Activated CD4-positive, alpha-beta T cell treated with anti-CD3 and anti-CD28 coated beads for 36 hours (primary cell): ENCODE results near the gene HCFC1. TPM values are rescaled to one million over a fixed set of nuclear protein-coding genes. Genes with fewer than 3 reads are reported as not detected.

ENCODE experiments used
- ATAC-seq: fragments of 200-7000 bp; cut with Tn5 transposase; one replicate; pipeline ENCODE4 v1.10.0; 2021; ENCODE audit warnings: mild to moderate bottlenecking, moderate library complexity
- CTCF ChIA-PET: fragments of 350-600 bp; sonication (Branson Sonifier 250); formaldehyde crosslinking; loops from one replicate; lab custom pipeline; 2021; ENCODE audit warnings: antibody characterized with exemption; lab: Charles Lee
- POLR2A ChIA-PET: fragments of 350-600 bp; sonication (Branson Sonifier 250); formaldehyde crosslinking; loops from one replicate; lab custom pipeline; 2021; ENCODE audit warnings: antibody characterized with exemption, inconsistent platforms; lab: Charles Lee
- DNase-seq: peaks from one replicate; pipeline ENCODE4 v3.0.0-alpha.2; 2020
- H3K27ac Mint-ChIP-seq: one replicate; pipeline ENCODE4 v1.8.0; 2021; ENCODE audit warnings: mixed read lengths
- H3K27me3 Mint-ChIP-seq: one replicate; pipeline ENCODE4 v1.8.0; 2021; ENCODE audit warnings: mixed read lengths
- H3K36me3 Mint-ChIP-seq: one replicate; pipeline ENCODE4 v1.8.0; 2021; ENCODE audit warnings: low read depth, mixed read lengths
- H3K4me1 Mint-ChIP-seq: one replicate; pipeline ENCODE4 v1.8.0; 2021; ENCODE audit warnings: mixed read lengths
- H3K4me3 Mint-ChIP-seq: one replicate; pipeline ENCODE4 v1.8.0; 2021; ENCODE audit warnings: mild to moderate bottlenecking, moderate library complexity, mixed read lengths
- H3K9me3 Mint-ChIP-seq: one replicate; pipeline ENCODE4 v1.8.0; 2021; ENCODE audit warnings: low read depth, mixed read lengths
- intact Hi-C, 2 experiments: fragments of 100-400 bp; cut with DNase I in 1 of 2; cut with micrococcal nuclease in 1 of 2; formaldehyde crosslinking; loops; one replicate each; pipeline versions ENCODE4 v1.14.2 to v1.15.1; 2022 to 2024; cut with DNase I, micrococcal nuclease
- total RNA-seq, 2 experiments: library from RNA; stranded (reverse); gene quantifications; one replicate each; pipeline ENCODE4 v1.2.3, GENCODE V29; 2021

The HCFC1 gene
- total RNA-seq, 2 experiments from 2014 or later: 99.5 to 147 TPM

GRCh38 chrX:153909024-153909979 lies 62.3 kb downstream of the HCFC1 start:
- peak; percentile 24 for ATAC-seq
- H3K9me3 Mint-ChIP-seq: no peaks in the 10 kb centered on the region

GRCh38 chrX:153908219-153908860 lies 63.3 kb downstream of the HCFC1 start:
- no peak for ATAC-seq
- H3K4me3 Mint-ChIP-seq: no peak overlapping the region
- H3K9me3 Mint-ChIP-seq: no peaks in the 10 kb centered on the region
- CTCF ChIA-PET: interaction anchor here (0.7 kb wide), 1 partner anchor 164 kb away, joined by 3 read pairs; no protein-coding TSS in a partner anchor
- POLR2A ChIA-PET: no interaction called here
- intact Hi-C loops: no loop called here
- H3K27ac Mint-ChIP-seq: no peak overlapping the region
- DNase-seq: no peak
- peaks cover 2% of the 10 kb centered on the region for H3K36me3 Mint-ChIP-seq
- H3K4me1 Mint-ChIP-seq: peaks cover 20% of the 10 kb centered on the region
- H3K27me3 Mint-ChIP-seq: no peaks in the 10 kb centered on the region

More at GRCh38 chrX:153909024-153909979, 62.3 kb downstream of the HCFC1 start:
- no peak for DNase-seq
- no peak overlapping the region for H3K27ac Mint-ChIP-seq
- peaks cover 5% of the 10 kb centered on the region for H3K36me3 Mint-ChIP-seq
- H3K4me3 Mint-ChIP-seq: no peak overlapping the region
- no peaks in the 10 kb centered on the region for H3K27me3 Mint-ChIP-seq
- H3K4me1 Mint-ChIP-seq: peaks cover 11% of the 10 kb centered on the region
- CTCF ChIA-PET: no interaction called here
- intact Hi-C loops: no loop called here
- POLR2A ChIA-PET: no interaction called here

GRCh38 chrX:153907456-153907855 lies 64.2 kb downstream of the HCFC1 start:
- H3K27me3 Mint-ChIP-seq: no peaks in the 10 kb centered on the region
- intact Hi-C loops: no loop called here
- H3K27ac Mint-ChIP-seq: no peak overlapping the region
- peaks cover 2% of the 10 kb centered on the region for H3K36me3 Mint-ChIP-seq
- CTCF ChIA-PET: interaction anchor here (0.7 kb wide), 1 partner anchor 163 kb away, joined by 3 read pairs; no protein-coding TSS in a partner anchor
- POLR2A ChIA-PET: interaction anchor here (1.0 kb wide), 1 partner anchor 18 kb away, joined by 3 read pairs; the partner anchor contains the start of gene ARHGAP4
- peaks cover 23% of the 10 kb centered on the region for H3K4me1 Mint-ChIP-seq
- ATAC-seq (no peak), DNase-seq (no peak)
- H3K4me3 Mint-ChIP-seq: no peak overlapping the region
- no peaks in the 10 kb centered on the region for H3K9me3 Mint-ChIP-seq

GRCh38 chrX:153906126-153906917 lies 65.3 kb downstream of the HCFC1 start:
- intact Hi-C loops: no loop called here
- CTCF ChIA-PET: interaction anchor here (1.0 kb wide), 1 partner anchor 15 kb away, joined by 3 read pairs; no protein-coding TSS in a partner anchor
- peak overlapping the region; percentile 31 for H3K27ac Mint-ChIP-seq
- ATAC-seq: peak; percentile 12
- DNase-seq: no peak
- no peaks in the 10 kb centered on the region for H3K27me3 Mint-ChIP-seq
- peaks cover 28% of the 10 kb centered on the region for H3K4me1 Mint-ChIP-seq
- H3K4me3 Mint-ChIP-seq: no peak overlapping the region
- no peaks in the 10 kb centered on the region for H3K36me3 Mint-ChIP-seq
- H3K9me3 Mint-ChIP-seq: no peaks in the 10 kb centered on the region
- POLR2A ChIA-PET: interaction anchor here (1.0 kb wide), 1 partner anchor 19 kb away, joined by 3 read pairs; the partner anchor contains the start of gene ARHGAP4

GRCh38 chrX:153905481-153906095 lies 66.0 kb downstream of the HCFC1 start:
- DNase-seq (no peak), ATAC-seq (no peak)
- Mint-ChIP-seq H3K27me3 (no peaks in the 10 kb centered on the region), H3K27ac (no peak overlapping the region), H3K4me1 (peaks cover 35% of the 10 kb centered on the region), H3K36me3 (no peaks in the 10 kb centered on the region), H3K9me3 (no peaks in the 10 kb centered on the region), H3K4me3 (no peak overlapping the region)
- intact Hi-C loops: no loop called here
- ChIA-PET CTCF (no interaction called here), POLR2A (no interaction called here)

- Mint-ChIP-seq H3K4me1 (peaks cover 36% of the 10 kb centered on the region), H3K4me3 (no peak within 1 kb of the TSS), H3K36me3 (no peaks in the 10 kb centered on the region), H3K27ac (peak within 1 kb of the TSS; percentile 37), H3K9me3 (no peaks in the 10 kb centered on the region), H3K27me3 (no peaks in the 10 kb centered on the region)
- POLR2A ChIA-PET: no interaction called here
- intact Hi-C loops: loop anchor here in 1 of 2 experiments (5.0 kb wide), 2 partner anchors 82 to 142 kb away; partner anchors contain the start of gene PLXNB3
- CTCF ChIA-PET: no interaction called here
- no peak for DNase-seq
- no peak for ATAC-seq
These were observed 67.3 kb downstream of the HCFC1 start, which contains the start of gene AVPR2 for GRCh38 chrX:153903991-153904957. TSS of gene AVPR2 (plus strand) at chrX:153904673. CDS start at chrX:153905146, 473 bp downstream.

- H3K36me3 Mint-ChIP-seq: no peaks in the 10 kb centered on the region
- H3K4me1 Mint-ChIP-seq: peaks cover 36% of the 10 kb centered on the region
- peak overlapping the region; percentile 37 for H3K27ac Mint-ChIP-seq
- ChIA-PET POLR2A (no interaction called here), CTCF (no interaction called here)
- H3K27me3 Mint-ChIP-seq: no peaks in the 10 kb centered on the region
- intact Hi-C loops: loop anchor here in 1 of 2 experiments (5.0 kb wide), 2 partner anchors 81 to 141 kb away; partner anchors contain the start of gene PLXNB3
- DNase-seq (no peak), ATAC-seq (no peak)
- H3K9me3 Mint-ChIP-seq: no peaks in the 10 kb centered on the region
- H3K4me3 Mint-ChIP-seq: no peak overlapping the region
These were observed 68.2 kb downstream of the HCFC1 start for GRCh38 chrX:153903238-153903980.

GRCh38 chrX:153902385-153902784 lies 69.2 kb downstream of the HCFC1 start:
- POLR2A ChIA-PET: no interaction called here
- no peak overlapping the region for H3K4me3 Mint-ChIP-seq
- intact Hi-C loops: loop anchor here in 1 of 2 experiments (5.0 kb wide), 2 partner anchors 80 to 140 kb away; partner anchors contain the start of gene PLXNB3

GRCh38 chrX:153901753-153902140 lies 69.9 kb downstream of the HCFC1 start:
- Mint-ChIP-seq H3K27me3 (no peaks in the 10 kb centered on the region), H3K4me3 (no peak overlapping the region), H3K36me3 (no peaks in the 10 kb centered on the region), H3K4me1 (peaks cover 36% of the 10 kb centered on the region), H3K9me3 (no peaks in the 10 kb centered on the region), H3K27ac (peak overlapping the region; percentile 25)
- DNase-seq (no peak), ATAC-seq (no peak)
- CTCF ChIA-PET: no interaction called here
- POLR2A ChIA-PET: no interaction called here
- intact Hi-C loops: loop anchor here in 1 of 2 experiments (5.0 kb wide), 2 partner anchors 79 to 139 kb away; partner anchors contain the start of gene PLXNB3

More at GRCh38 chrX:153902385-153902784, 69.2 kb downstream of the HCFC1 start:
- Mint-ChIP-seq H3K9me3 (no peaks in the 10 kb centered on the region), H3K36me3 (no peaks in the 10 kb centered on the region), H3K27ac (no peak overlapping the region), H3K4me1 (peaks cover 36% of the 10 kb centered on the region), H3K27me3 (no peaks in the 10 kb centered on the region)
- no peak for ATAC-seq
- CTCF ChIA-PET: no interaction called here
- DNase-seq: no peak
